Measurements from ENCODE around the gene TMEM229B.

The TMEM229B gene

GRCh38 chr14:67516676-67517075 lies 28.2 kb upstream of the TMEM229B start:
- no peak for DNase-seq (ENCODE audit: extremely low read depth, low read depth)
- TF ChIP-seq CTCF (IDR thresholded peaks at IDR 0.05; ENCODE audit: low read depth, low read length, missing control alignments), result no peak
- H3K4me3 ChIP-seq (replicated peaks; ENCODE audit: low read depth, low read length), result no peak overlapping the region

GRCh38 chr14:67515386-67516079 lies 27.0 kb upstream of the TMEM229B start:
- no peak for DNase-seq (ENCODE audit: extremely low read depth, low read depth)
- no peak for TF ChIP-seq CTCF (IDR thresholded peaks at IDR 0.05; ENCODE audit: low read depth, low read length, missing control alignments)
- peak overlapping the region; percentile 55 for H3K4me3 ChIP-seq (replicated peaks; ENCODE audit: low read depth, low read length)

GRCh38 chr14:67514650-67515385 lies 26.3 kb upstream of the TMEM229B start:
- DNase-seq (ENCODE audit: extremely low read depth, low read depth), result no peak
- peak overlapping the region; percentile 55 for H3K4me3 ChIP-seq (replicated peaks; ENCODE audit: low read depth, low read length)

GRCh38 chr14:67514203-67514607 lies 25.7 kb upstream of the TMEM229B start:
- DNase-seq (ENCODE audit: extremely low read depth, low read depth), result no peak
- H3K4me3 ChIP-seq (replicated peaks; ENCODE audit: low read depth, low read length), result peak overlapping the region; percentile 55
- TF ChIP-seq CTCF (IDR thresholded peaks at IDR 0.05; ENCODE audit: low read depth, low read length, missing control alignments), result no peak

More at GRCh38 chr14:67514650-67515385, 26.3 kb upstream of the TMEM229B start:
- no peak for TF ChIP-seq CTCF (IDR thresholded peaks at IDR 0.05; ENCODE audit: low read depth, low read length, missing control alignments)

GRCh38 chr14:67513631-67514108 lies 25.1 kb upstream of the TMEM229B start:
- no peak overlapping the region for H3K4me3 ChIP-seq (replicated peaks; ENCODE audit: low read depth, low read length)
- no peak for DNase-seq (ENCODE audit: extremely low read depth, low read depth)
- no peak for TF ChIP-seq CTCF (IDR thresholded peaks at IDR 0.05; ENCODE audit: low read depth, low read length, missing control alignments)

GRCh38 chr14:67512463-67513310 lies 24.2 kb upstream of the TMEM229B start:
- no peak for DNase-seq (ENCODE audit: extremely low read depth, low read depth)
- no peak for TF ChIP-seq CTCF (IDR thresholded peaks at IDR 0.05; ENCODE audit: low read depth, low read length, missing control alignments)
- no peak overlapping the region for H3K4me3 ChIP-seq (replicated peaks; ENCODE audit: low read depth, low read length)

Measured in HFF-Myc (cell line).